CD4-positive, alpha-beta T cell (primary cell): Measurements from ENCODE around the gene KCTD21. TPM values are rescaled to one million over a fixed set of nuclear protein-coding genes. Genes with fewer than 3 reads are reported as not detected.

Experiments
- ATAC-seq: fragments of 200-7000 bp; cut with Tn5 transposase; one replicate; pipeline ENCODE4 v1.10.0; 2022; ENCODE audit warnings: mild to moderate bottlenecking; ENCODE audit not compliant: poor library complexity
- CTCF ChIA-PET: fragments of 350-600 bp; sonication (Branson Sonifier 250); formaldehyde crosslinking; loops from one replicate; lab custom pipeline; 2021; ENCODE audit warnings: antibody characterized with exemption, inconsistent platforms; lab: Charles Lee
- POLR2A ChIA-PET: fragments of 350-600 bp; sonication (Branson Sonifier 250); formaldehyde crosslinking; loops from one replicate; lab custom pipeline; 2021; ENCODE audit warnings: antibody characterized with exemption, inconsistent platforms; lab: Charles Lee
- DNase-seq, 14 experiments: peaks; one replicate each; pipeline ENCODE4 v3.0.0-alpha.2; 2013 to 2020; ENCODE audit warnings: mixed read lengths in 2 of 14
- H3K27ac ChIP-seq, 2 donors: one replicate each; pipeline versions ENCODE4 v1.5.1 to v1.7.0; 2013; ENCODE audit warnings: low read length in 2 of 2, low read depth in 1 of 2, mild to moderate bottlenecking in 1 of 2
- H3K27me3 ChIP-seq, 2 experiments: 1 replicate in 1 of 2; 2 replicates in 1 of 2; pipeline versions ENCODE4 v1.6.1 to v1.7.0; 2013; ENCODE audit warnings: low read length in 2 of 2, control low read depth in 1 of 2, mild to moderate bottlenecking in 1 of 2, moderate library complexity in 1 of 2; ENCODE audit not compliant: insufficient read depth in 2 of 2, control insufficient read depth in 1 of 2
- H3K36me3 ChIP-seq: one replicate; pipeline ENCODE4 v1.6.1; 2013; ENCODE audit warnings: low read length, control low read depth; ENCODE audit not compliant: insufficient read depth
- H3K4me1 ChIP-seq: one replicate; pipeline ENCODE4 v1.6.1; 2013; ENCODE audit warnings: low read length, control low read depth; ENCODE audit not compliant: insufficient read depth
- H3K4me3 ChIP-seq: one replicate; pipeline ENCODE4 v1.5.1; 2013; ENCODE audit warnings: mild to moderate bottlenecking, low read length, moderate library complexity
- H3K9me3 ChIP-seq, 2 experiments: 1 replicate in 1 of 2; 2 replicates in 1 of 2; pipeline versions ENCODE4 v1.6.1 to v1.7.0; 2013; ENCODE audit warnings: low read length in 2 of 2, mild to moderate bottlenecking in 2 of 2, control low read depth in 1 of 2, moderate library complexity in 1 of 2; ENCODE audit not compliant: control insufficient read depth in 1 of 2, insufficient read depth in 1 of 2
- H3K27ac Mint-ChIP-seq: one replicate; pipeline ENCODE4 v1.8.0; 2020; ENCODE audit warnings: mixed read lengths
- H3K27me3 Mint-ChIP-seq: one replicate; pipeline ENCODE4 v1.8.0; 2021; ENCODE audit warnings: mixed read lengths
- H3K36me3 Mint-ChIP-seq: one replicate; pipeline ENCODE4 v1.8.0; 2021; ENCODE audit warnings: low read depth, mixed read lengths
- H3K4me1 Mint-ChIP-seq: one replicate; pipeline ENCODE4 v1.8.0; 2021; ENCODE audit warnings: low read depth, mixed read lengths
- H3K4me3 Mint-ChIP-seq: one replicate; pipeline ENCODE4 v1.8.0; 2020; ENCODE audit warnings: mild to moderate bottlenecking, mixed read lengths
- H3K9me3 Mint-ChIP-seq: one replicate; pipeline ENCODE4 v1.8.0; 2020; ENCODE audit warnings: mixed read lengths
- intact Hi-C, 2 experiments: fragments of 100-400 bp; cut with DNase I in 1 of 2; cut with micrococcal nuclease in 1 of 2; formaldehyde crosslinking; loops; one replicate each; pipeline versions ENCODE4 v1.15.1 to v1.9.0; 2023 to 2025; cut with DNase I, micrococcal nuclease
- total RNA-seq, 174 experiments: library from RNA in 2 of 174; stranded (reverse) in 2 of 174; gene quantifications; one replicate each; pipeline ENCODE4 v1.2.3 and lab custom pipeline; 2021 to 2026
- TF ChIP-seq, protein P1 (sequence below): fragments of 200-600 bp; IDR thresholded peaks from one replicate; pipeline ENCODE4 v1.8.0; 2022; ENCODE audit warnings: antibody characterized with exemption, mild to moderate bottlenecking

The KCTD21 gene
- total RNA-seq, 2 experiments from 2014 or later, result 3.5 to 6.5 TPM

DNA sequence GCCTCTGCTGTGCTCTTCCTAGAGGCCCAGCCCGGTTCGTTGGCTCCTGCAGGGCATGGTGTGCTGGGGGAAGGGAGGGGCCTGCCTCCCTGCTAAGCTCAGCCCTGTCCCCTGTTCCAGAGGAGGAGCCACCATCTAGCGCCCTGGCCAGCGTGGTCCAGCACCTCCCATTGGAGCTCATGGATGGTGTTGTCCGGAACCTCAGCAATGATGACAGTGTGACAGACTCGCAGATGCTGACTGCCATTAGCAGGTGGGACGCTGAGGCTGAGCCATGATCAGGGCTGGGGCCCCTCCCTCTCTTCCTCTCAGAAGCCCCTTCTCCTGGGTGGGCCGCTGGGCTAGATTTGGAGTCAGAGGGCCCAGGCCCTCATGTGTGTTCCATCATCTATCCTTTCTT is 9.4 kb upstream of the KCTD21 start:
- Histone ChIP-seq H3K4me3 (no peak overlapping the region), H3K9me3 (no peaks in the 10 kb centered on the region), H3K4me1 (peaks cover 37% of the 10 kb centered on the region), H3K27me3 (no peaks in the 10 kb centered on the region), H3K27ac (no peak overlapping the region), H3K36me3 (peaks cover 13% of the 10 kb centered on the region)
- peaks cover 53% of the 10 kb centered on the region for H3K4me1 Mint-ChIP-seq
- H3K4me3 Mint-ChIP-seq, result no peak overlapping the region
- peaks cover 34% of the 10 kb centered on the region for H3K36me3 Mint-ChIP-seq
- no peak for DNase-seq
- TF ChIP-seq, protein P1, sequence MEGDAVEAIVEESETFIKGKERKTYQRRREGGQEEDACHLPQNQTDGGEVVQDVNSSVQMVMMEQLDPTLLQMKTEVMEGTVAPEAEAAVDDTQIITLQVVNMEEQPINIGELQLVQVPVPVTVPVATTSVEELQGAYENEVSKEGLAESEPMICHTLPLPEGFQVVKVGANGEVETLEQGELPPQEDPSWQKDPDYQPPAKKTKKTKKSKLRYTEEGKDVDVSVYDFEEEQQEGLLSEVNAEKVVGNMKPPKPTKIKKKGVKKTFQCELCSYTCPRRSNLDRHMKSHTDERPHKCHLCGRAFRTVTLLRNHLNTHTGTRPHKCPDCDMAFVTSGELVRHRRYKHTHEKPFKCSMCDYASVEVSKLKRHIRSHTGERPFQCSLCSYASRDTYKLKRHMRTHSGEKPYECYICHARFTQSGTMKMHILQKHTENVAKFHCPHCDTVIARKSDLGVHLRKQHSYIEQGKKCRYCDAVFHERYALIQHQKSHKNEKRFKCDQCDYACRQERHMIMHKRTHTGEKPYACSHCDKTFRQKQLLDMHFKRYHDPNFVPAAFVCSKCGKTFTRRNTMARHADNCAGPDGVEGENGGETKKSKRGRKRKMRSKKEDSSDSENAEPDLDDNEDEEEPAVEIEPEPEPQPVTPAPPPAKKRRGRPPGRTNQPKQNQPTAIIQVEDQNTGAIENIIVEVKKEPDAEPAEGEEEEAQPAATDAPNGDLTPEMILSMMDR, result no peak
- no peak for ATAC-seq
- POLR2A ChIA-PET, result interaction anchor here (0.6 kb wide), 1 partner anchor 58 kb away, joined by 3 read pairs; the partner anchor contains the start of gene ALG8
- CTCF ChIA-PET, result no interaction called here
- H3K27ac Mint-ChIP-seq, result peak overlapping the region; percentile 67
- no peaks in the 10 kb centered on the region for H3K9me3 Mint-ChIP-seq
- intact Hi-C loops, result no loop called here
- H3K27me3 Mint-ChIP-seq, result no peaks in the 10 kb centered on the region

DNA sequence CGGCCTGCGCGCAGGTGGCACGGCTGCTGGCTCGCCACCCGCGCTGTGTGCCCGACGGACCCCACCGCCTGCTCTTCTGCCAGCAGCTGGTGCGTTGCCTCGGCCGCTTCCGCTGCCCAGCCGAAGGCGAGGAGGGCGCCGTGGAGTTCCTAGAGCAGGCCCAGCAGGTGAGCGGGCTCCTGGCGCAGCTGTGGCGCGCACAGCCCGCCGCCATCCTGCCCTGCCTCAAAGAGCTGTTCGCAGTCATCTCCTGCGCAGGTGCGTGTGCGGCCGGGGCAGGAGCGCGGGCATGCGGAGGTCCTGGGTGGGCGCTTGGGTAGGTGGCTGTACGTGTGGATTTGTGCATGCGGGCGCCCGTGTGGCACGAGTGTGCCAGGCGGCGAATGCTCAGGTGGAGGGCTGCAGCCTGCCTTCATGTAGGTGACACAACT is 8.2 kb upstream of the KCTD21 start:
- Histone ChIP-seq H3K27me3 (no peaks in the 10 kb centered on the region), H3K4me3 (no peak overlapping the region), H3K9me3 (no peaks in the 10 kb centered on the region), H3K36me3 (peaks cover 13% of the 10 kb centered on the region), H3K4me1 (peaks cover 30% of the 10 kb centered on the region), H3K27ac (no peak overlapping the region)
- CTCF ChIA-PET, result no interaction called here
- ATAC-seq (no peak), DNase-seq (no peak)
- TF ChIP-seq, protein P1, result no peak
- POLR2A ChIA-PET, result interaction anchor here (1.6 kb wide), 1 partner anchor 58 kb away, joined by 4 read pairs; the partner anchor contains the start of gene ALG8
- Mint-ChIP-seq H3K4me1 (peaks cover 47% of the 10 kb centered on the region), H3K27ac (peak overlapping the region; percentile 67), H3K27me3 (no peaks in the 10 kb centered on the region), H3K9me3 (no peaks in the 10 kb centered on the region), H3K36me3 (peaks cover 30% of the 10 kb centered on the region), H3K4me3 (no peak overlapping the region)
- intact Hi-C loops, result no loop called here

DNA sequence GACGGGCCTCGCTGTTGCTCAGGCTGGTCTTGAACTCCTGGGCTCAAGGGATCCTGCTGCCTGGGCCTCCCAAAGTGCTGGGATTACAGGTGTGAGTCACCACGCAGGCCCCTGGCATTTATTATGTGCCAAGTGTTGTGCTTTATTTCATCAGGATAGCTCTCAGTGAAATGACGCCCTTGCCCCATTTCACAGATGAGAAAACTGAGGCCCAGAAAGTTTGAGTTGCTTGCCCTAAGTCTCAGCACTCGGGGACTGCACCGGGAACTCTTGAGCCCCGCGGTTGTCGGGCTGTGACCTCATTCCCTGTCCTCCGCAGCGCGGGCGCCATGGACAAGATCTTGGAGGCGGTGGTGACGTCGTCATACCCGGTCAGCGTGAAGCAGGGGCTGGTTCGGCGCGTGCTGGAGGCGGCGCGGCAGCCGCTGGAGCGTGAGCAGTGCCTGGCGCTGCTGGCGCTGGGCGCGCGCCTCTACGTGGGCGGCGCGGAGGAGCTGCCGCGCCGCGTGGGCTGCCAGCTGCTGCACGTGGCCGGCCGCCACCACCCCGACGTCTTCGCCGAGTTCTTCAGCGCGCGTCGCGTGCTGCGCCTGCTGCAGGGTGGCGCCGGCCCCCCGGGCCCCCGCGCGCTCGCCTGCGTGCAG is 7.6 kb upstream of the KCTD21 start:
- Histone ChIP-seq H3K36me3 (peaks cover 13% of the 10 kb centered on the region), H3K4me1 (peaks cover 29% of the 10 kb centered on the region), H3K4me3 (no peak overlapping the region), H3K27me3 (no peaks in the 10 kb centered on the region), H3K9me3 (no peaks in the 10 kb centered on the region), H3K27ac (no peak overlapping the region)
- H3K4me1 Mint-ChIP-seq, result peaks cover 46% of the 10 kb centered on the region
- no peak overlapping the region for H3K4me3 Mint-ChIP-seq
- no peak overlapping the region for H3K27ac Mint-ChIP-seq
- no peaks in the 10 kb centered on the region for H3K9me3 Mint-ChIP-seq
- intact Hi-C loops, result no loop called here
- TF ChIP-seq, protein P1, result no peak
- H3K27me3 Mint-ChIP-seq, result no peaks in the 10 kb centered on the region
- no peak for DNase-seq
- no peak for ATAC-seq
- peaks cover 24% of the 10 kb centered on the region for H3K36me3 Mint-ChIP-seq
- POLR2A ChIA-PET, result interaction anchor here (1.6 kb wide), 1 partner anchor 57 kb away, joined by 4 read pairs; the partner anchor contains the start of gene ALG8
- CTCF ChIA-PET, result no interaction called here
